SK-N-SH treated with all-trans-retinoic acid at 6 μM for 48 hours (cell line): Measurements from ENCODE around the gene TBCEL.

Source experiments
- ARNTL ChIP-seq: fragments of 450-650 bp; formaldehyde crosslinking; IDR thresholded peaks from 2 replicates; pipeline ENCODE4 v1.5.0; 2020; ENCODE audit warnings: low read depth, mild to moderate bottlenecking, moderate library complexity, borderline replicate concordance
- CREB5 ChIP-seq: fragments of 250-450 bp; sonication (Bioruptor Pico); IDR thresholded peaks from 2 replicates; pipeline ENCODE4 v1.5.1; 2020; ENCODE audit warnings: low read depth, mild to moderate bottlenecking, moderate library complexity
- GLIS3 ChIP-seq: fragments of 250-450 bp; sonication (Bioruptor Pico); IDR thresholded peaks from 2 replicates; pipeline ENCODE4 v1.5.0; 2020; ENCODE audit warnings: mild to moderate bottlenecking, moderate library complexity
- ISL1 ChIP-seq: fragments of 250-450 bp; sonication (Bioruptor Pico); IDR thresholded peaks from 2 replicates; pipeline ENCODE4 v2.1.2; 2022; ENCODE audit warnings: mild to moderate bottlenecking, moderate library complexity
- PATZ1 ChIP-seq: fragments of 250-450 bp; sonication (Bioruptor Pico); IDR thresholded peaks from 2 replicates; pipeline ENCODE4 v1.8.0; 2020; ENCODE audit warnings: mild to moderate bottlenecking, moderate library complexity, borderline replicate concordance
- RARB ChIP-seq: fragments of 250-450 bp; sonication (Bioruptor Pico); IDR thresholded peaks from 2 replicates; pipeline ENCODE4 v1.8.0; 2021; ENCODE audit warnings: mild to moderate bottlenecking, moderate library complexity
- TCF4 ChIP-seq: fragments of 250-450 bp; sonication (Bioruptor Pico); IDR thresholded peaks from 2 replicates; pipeline ENCODE4 v1.8.0; 2021; ENCODE audit warnings: mild to moderate bottlenecking, moderate library complexity, borderline replicate concordance
- TOX ChIP-seq: fragments of 250-450 bp; sonication (Bioruptor Pico); IDR thresholded peaks from 2 replicates; pipeline ENCODE4 v1.8.0; 2021; ENCODE audit warnings: mild to moderate bottlenecking, moderate library complexity, borderline replicate concordance
- ZFP30 ChIP-seq: fragments of 450-650 bp; formaldehyde crosslinking; IDR thresholded peaks from 2 replicates; pipeline ENCODE4 v1.5.0; 2022; ENCODE audit warnings: mild to moderate bottlenecking, moderate library complexity
- ZNF70 ChIP-seq: fragments of 450-650 bp; formaldehyde crosslinking; IDR thresholded peaks from 2 replicates; pipeline ENCODE4 v1.5.0; 2020; ENCODE audit warnings: mild to moderate bottlenecking, moderate library complexity
- TF ChIP-seq, protein P1 (sequence below): fragments of 250-450 bp; sonication (Bioruptor Pico); IDR thresholded peaks from 2 replicates; pipeline ENCODE4 v1.5.0; 2020; ENCODE audit warnings: mild to moderate bottlenecking, moderate library complexity

- TF ChIP-seq PATZ1 (CRISPR knock-in tag) (no peak), GLIS3 (CRISPR knock-in tag) (no peak), TCF4 (CRISPR knock-in tag) (no peak), CREB5 (CRISPR knock-in tag) (no peak), ARNTL (CRISPR knock-in tag) (no peak), ISL1 (CRISPR knock-in tag) (no peak), ZFP30 (no peak), ZNF70 (CRISPR knock-in tag) (no peak), TOX (CRISPR knock-in tag) (no peak), RARB (CRISPR knock-in tag) (no peak)
- TF ChIP-seq, protein P1, sequence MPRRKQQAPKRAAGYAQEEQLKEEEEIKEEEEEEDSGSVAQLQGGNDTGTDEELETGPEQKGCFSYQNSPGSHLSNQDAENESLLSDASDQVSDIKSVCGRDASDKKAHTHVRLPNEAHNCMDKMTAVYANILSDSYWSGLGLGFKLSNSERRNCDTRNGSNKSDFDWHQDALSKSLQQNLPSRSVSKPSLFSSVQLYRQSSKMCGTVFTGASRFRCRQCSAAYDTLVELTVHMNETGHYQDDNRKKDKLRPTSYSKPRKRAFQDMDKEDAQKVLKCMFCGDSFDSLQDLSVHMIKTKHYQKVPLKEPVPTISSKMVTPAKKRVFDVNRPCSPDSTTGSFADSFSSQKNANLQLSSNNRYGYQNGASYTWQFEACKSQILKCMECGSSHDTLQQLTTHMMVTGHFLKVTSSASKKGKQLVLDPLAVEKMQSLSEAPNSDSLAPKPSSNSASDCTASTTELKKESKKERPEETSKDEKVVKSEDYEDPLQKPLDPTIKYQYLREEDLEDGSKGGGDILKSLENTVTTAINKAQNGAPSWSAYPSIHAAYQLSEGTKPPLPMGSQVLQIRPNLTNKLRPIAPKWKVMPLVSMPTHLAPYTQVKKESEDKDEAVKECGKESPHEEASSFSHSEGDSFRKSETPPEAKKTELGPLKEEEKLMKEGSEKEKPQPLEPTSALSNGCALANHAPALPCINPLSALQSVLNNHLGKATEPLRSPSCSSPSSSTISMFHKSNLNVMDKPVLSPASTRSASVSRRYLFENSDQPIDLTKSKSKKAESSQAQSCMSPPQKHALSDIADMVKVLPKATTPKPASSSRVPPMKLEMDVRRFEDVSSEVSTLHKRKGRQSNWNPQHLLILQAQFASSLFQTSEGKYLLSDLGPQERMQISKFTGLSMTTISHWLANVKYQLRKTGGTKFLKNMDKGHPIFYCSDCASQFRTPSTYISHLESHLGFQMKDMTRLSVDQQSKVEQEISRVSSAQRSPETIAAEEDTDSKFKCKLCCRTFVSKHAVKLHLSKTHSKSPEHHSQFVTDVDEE (CRISPR knock-in tag), result no peak
Observed at GRCh38 chr11:121040614-121041002, 16.7 kb downstream of the TBCEL start.
